ENCODE measurements around the gene HCN3.
"Not testable (repeated sequence)": the region's sequence is repeated elsewhere in the genome, so short reads cannot be mapped to it uniquely, and the experiment has no call there.

Gene HCN3

DNA sequence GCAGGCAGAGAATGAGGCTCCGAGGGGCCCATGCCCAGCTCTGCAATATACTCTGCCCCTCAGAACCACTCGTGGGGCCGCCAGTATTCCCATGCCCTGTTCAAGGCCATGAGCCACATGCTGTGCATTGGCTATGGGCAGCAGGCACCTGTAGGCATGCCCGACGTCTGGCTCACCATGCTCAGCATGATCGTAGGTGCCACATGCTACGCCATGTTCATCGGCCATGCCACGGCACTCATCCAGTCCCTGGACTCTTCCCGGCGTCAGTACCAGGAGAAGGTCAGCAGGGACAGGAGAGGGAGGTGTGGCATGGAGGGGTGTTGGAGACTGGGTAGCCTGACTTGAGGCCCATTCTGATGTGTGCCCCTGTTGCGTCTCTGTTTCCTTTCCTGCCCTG is 7.2 kb downstream of the HCN3 start:
- DNase-seq (ENCODE audit: low read depth) = no peak

DNA sequence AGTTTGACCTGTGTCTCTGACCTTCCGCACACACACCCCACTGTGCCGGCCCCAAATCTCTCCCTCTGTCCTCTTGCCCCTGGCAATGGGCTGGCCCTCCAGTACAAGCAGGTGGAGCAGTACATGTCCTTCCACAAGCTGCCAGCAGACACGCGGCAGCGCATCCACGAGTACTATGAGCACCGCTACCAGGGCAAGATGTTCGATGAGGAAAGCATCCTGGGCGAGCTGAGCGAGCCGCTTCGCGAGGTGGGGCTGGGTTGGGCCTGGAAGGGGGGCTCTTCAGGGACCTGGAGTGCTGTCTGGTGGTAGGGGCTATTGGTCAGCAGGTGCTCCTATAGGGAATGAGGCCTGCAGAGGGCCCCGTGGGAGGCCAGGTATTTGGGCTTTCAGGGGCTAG is 7.8 kb downstream of the HCN3 start:
- DNase-seq (ENCODE audit: low read depth) = no peak

DNA sequence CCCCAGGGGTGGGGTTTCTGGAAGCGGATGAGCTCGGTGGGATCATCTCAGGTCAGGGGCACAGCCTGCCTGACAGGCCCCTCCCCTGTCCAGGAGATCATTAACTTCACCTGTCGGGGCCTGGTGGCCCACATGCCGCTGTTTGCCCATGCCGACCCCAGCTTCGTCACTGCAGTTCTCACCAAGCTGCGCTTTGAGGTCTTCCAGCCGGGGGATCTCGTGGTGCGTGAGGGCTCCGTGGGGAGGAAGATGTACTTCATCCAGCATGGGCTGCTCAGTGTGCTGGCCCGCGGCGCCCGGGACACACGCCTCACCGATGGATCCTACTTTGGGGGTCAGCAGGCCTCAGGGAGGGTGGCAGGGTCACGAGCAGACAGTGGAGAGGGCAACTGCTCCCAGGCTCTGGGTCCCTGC is 8.4 kb downstream of the HCN3 start:
- DNase-seq (ENCODE audit: low read depth) = no peak

DNA sequence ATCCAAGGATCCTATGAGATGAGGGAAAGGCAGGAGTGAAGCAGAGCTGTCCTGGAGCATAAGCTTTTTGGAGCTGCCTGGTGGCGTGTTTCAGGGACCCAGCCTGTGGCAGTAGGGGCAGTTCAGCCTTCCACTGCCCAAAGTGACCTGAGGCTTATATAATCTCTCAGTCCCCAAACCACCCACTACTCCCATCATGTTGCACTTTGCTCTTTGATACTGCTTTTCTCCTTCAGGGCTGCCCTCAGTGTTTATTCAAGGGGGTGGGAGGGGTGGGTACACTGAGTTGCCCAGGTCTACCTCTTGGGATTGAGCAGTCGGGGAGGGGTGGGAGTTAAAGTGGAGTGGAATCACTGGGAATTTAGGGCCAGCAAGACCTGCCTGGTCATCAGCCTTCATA is 9.3 kb downstream of the HCN3 start:
- DNase-seq (ENCODE audit: low read depth) = no peak

DNA sequence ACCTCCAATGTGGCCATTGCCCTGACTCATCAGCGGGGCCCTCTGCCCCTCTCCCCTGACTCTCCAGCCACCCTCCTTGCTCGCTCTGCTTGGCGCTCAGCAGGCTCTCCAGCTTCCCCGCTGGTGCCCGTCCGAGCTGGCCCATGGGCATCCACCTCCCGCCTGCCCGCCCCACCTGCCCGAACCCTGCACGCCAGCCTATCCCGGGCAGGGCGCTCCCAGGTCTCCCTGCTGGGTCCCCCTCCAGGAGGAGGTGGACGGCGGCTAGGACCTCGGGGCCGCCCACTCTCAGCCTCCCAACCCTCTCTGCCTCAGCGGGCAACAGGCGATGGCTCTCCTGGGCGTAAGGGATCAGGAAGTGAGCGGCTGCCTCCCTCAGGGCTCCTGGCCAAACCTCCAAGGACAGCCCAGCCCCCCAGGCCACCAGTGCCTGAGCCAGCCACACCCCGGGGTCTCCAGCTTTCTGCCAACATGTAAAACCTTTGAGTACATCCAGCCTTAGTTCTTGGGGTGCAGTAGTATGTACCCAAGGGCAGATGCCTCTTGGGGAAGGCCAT is 10.8 kb downstream of the HCN3 start:
- DNase-seq (ENCODE audit: low read depth) = no peak

DNA sequence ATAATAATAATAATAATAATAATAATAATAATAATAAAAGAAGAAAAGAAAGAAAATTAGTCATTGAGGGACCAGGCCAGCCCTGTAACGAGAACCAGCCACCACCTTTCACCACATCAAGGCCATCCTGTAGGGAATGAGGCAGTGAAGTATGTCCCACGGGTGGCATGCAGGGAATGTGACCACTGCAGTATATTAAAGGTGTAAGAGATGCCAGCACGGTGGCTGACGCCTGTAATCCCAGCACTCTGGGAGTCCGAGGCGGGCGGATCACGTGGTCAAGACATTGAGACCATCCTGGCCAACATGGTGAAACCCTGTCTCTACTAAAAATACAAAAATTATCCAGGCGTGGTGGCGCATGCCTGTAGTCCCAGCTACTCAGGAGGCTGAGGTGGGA is 13.7 kb downstream of the HCN3 start:
- not testable (repeated sequence) for DNase-seq (ENCODE audit: low read depth)

DNA sequence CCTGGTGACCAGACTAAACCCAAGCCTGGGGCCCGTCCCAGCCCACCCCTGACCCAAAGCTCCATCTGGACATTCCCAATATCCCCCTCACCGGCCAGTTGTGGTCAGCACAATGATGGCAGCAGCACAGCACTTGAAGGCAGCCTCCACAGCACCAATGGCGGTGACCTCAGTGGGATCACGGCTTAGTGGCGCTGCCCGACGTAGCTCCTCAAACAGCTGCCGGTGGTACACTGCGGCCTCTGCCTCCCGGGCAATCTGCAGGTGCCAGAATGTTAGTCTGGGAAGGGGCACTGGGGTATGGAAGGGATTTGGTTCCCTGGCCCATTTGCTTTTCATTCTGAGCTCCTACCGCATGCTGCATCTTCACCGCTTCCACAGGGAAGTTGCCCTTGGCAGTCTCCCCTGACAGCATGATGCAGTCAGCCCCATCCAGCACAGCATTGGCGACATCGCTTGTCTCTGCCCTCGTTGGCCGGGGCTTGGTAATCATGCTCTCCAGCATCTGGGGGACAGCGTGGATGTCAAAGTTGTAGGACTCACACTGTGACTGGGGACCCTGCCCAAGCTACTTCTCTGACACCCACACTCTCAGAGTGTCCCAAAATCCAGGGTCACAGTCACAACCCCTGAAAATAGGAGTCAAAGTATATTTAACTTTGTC is 16.0 kb downstream of the HCN3 start:
- DNase-seq (ENCODE audit: low read depth) = no peak

DNA sequence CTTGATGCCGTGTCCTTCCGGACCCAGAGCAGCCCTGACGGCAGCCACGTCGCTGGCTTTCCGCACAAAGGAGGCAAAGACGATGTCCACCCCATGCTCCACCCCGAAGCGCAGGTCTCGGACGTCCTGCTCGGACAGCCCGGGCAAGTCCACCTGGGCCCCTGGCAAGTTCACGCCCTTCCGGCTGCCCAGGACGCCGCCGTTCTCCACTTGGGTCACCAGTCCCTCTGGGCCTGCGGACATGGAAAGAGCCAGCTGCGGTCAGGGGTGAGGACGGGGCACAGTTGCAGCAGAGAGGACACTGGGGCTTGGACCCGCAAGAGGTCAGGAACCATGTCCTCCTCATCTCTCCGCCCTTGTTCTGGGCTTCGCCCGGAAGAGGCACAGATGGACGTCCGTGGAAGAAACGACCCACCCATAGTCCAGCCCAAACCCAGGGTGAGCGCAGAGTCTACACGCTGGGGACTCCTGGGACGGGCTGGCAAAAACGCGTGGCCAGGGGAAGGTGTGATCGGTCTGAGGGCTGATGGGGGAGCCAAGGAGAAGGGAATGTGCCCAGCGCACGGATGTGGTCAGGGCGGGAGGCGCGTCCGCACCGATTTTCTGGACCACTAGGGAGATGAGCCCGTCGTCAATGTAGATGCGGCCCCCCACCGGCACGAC is 17.4 kb downstream of the HCN3 start:
- DNase-seq (ENCODE audit: low read depth) = no peak

DNA sequence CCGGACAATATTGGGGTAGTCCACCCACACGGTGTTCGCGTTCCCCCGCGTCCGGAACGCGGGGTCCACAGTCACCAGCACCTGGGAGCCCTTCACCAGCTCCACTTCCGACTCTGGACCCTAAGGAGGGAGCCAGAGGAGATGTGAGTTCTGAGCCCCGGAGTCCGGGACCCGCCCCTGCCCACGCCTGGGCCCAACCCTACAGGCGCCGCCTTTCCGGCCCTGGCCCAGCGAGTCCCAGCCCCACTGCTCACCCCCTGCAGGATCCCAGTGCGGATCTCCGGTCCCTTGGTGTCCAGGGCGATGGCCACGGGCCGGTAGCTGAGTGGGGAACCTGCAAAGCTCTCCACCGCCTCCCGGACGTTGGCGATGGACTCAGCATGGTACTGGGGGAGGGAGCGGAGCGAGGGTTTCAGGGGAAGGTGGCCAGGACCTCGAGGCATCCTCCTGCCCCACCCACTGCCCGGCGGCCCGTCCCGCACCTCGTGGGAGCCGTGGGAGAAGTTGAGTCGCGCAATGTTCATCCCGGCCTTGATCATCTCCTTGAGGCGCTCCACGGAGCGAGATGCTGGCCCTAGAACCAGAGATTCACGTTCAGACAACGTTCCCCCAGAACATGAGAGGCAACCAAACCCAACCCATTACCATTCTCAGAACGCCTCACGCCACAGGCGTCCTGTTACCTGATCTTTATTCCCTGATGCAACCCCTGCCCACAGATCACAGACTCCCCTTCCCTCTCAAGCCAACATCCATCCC is 18.1 kb downstream of the HCN3 start:
- no peak for DNase-seq (ENCODE audit: low read depth)

DNA sequence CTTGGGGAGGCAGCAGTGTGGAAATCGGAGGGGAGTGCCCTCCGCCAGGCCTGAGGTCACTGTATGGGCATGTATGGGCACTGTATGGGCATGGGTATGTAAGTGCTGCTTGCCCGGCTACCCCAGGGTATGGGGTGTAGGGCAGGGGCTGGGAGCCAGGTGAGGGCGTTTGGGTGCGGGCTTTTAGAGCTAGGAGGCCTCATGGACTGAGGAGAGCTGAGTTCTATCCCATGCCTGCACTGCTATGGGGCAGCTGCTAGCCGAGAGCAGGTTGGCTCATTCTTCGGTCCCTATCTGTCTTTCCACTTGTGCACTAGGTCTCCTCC is 18.6 kb downstream of the HCN3 start:
- no peak for DNase-seq (ENCODE audit: low read depth)

DNA sequence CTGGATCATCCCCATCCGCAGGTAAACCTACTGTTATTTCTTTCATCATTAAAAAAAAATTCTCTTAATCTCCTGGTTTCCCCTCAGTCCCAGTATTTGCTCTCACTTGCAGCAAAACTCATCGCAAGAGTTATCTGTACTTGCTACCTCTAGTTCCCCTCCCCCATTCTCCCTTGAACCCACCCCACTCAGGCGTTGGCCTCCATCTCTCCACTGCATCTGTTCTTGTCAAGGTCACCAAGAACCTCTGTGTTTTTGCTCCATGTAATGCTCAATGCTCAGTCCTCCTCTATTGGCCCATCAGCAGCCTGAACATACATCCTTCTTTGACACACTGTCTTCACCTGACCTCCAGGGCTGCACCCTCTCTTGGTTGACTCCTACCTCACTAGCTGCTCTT is 19.4 kb downstream of the HCN3 start:
- no peak for DNase-seq (ENCODE audit: low read depth)

DNA sequence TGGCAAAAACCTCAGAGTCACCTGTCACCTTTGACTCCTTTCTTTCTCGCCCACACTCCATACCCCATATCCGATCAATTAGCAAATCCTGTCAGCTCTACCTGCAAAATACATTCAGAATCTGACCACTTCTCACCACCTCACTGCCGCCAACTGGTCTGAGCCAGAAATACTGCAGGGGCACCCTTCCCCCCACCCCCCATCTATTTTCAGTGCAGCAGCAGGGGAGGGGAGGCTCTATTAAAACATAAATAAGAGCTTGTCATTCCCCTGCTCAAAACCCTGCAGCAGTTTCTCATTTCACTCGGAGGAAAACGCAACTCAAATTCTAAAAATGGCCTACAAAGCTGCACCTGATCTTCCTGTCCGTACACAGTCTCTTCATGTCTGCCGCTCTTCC is 20.1 kb downstream of the HCN3 start:
- no peak for DNase-seq (ENCODE audit: low read depth)

DNA sequence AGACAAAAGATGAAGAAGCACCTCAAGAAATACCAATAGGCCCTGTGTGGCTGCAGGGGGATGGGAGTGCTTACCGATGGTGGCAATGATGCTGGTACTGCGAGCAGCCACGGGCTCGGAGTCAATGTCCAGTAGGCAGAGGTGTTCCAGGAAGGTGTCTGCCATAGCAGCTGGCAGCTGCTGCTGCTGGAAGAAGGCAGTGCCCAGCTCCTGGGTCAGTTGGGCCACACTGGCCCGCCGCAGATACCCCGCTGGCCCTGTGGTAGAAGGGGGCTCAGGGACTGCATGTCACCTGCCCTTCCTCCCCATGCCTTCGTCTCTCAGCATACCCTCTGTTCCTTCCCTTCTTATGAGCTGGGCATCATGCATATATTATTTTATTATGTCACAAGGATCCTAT is 22.8 kb downstream of the HCN3 start:
- DNase-seq (ENCODE audit: low read depth) = no peak

DNA sequence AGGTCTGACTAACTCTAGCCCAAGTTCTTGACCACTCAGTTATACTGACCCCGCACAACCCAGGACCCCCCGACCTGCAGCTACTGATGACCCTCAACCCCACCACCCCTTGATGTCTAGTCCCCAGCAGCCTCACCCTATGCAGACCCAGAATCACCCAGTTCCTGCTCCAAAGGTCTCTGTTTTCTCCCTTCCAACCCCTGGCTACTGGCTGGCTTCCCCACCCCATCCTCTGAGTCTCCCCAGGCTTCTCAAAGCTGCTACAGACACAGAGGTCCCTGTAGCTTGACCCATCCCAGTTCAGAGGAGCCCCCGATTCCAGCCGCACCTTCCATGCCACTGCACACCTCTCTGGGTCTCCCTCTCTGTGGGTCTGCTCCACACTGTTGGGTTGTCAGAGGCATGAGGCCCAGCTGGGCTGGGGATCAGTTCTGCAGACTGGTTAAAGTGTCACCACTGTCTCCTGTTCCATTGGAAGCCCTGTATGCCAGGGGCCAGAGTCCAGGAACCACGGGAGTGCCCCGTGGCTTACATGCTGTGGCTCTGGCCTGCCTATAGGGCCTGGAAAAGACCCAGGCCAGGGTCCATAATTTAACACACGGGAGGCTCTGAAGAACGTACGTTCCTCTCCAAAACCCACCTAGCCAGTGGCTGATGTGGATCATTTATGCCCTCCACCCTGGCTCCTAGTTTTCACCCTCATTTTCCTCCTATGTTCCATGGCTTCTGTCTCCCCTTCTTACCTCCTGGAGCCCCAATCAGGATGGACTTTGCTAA is 23.5 kb downstream of the HCN3 start:
- no peak for DNase-seq (ENCODE audit: low read depth)

DNA sequence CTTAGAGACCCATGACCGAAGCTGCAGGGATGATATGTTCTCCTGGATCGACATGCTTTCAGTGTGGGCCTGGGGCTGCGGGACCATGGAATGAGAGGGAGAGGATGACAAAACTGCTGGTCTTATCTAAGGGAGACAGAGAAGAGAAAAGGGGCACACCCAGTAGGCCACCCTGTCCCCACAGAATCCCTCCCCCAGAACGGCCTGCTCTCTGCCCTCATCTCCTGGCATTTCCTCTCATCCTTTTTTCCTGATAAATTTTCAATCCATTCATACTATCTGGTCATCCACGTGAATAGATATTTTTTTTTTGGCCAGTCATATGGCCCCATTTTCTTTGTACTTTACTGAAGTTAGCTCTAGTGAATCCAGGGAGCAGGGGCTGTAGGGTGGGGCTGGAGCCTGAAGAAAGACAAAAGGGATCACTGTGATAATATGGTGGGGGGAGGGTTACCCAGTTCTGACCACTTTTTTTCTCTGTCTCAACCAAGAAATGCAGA is 24.1 kb downstream of the HCN3 start, which contains the start of gene PKLR:
TSS of gene PKLR (minus strand) at position 97 of the 500 bp plus-strand sequence. CDS start at position 54, 43 bp downstream.
- no peak for DNase-seq (ENCODE audit: low read depth)

DNA sequence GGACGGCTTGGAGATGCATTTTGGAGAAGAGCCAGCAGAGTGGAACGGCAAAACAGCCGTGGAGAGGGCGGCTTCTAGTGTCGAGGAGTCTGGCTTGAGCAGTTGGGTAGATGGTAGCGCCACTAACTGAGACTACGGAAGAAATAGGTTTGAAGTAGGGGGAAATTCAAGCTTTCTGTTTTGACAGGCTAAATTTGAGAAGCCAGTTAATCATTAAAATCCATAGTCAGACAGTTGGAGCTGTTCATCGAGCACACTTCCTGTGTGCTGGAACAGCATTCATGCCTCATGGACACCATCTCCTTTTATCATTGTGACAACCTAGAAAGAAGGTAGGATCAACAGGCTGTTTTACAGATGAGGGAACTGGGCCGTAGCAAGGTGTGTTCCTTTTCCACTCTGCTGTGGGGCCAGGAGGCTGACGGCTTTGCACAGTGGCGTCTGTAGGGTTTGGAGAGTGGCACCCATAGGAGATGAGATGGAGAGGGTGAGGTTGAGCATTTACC is 27.3 kb downstream of the HCN3 start:
- no peak for DNase-seq (ENCODE audit: low read depth)

DNA sequence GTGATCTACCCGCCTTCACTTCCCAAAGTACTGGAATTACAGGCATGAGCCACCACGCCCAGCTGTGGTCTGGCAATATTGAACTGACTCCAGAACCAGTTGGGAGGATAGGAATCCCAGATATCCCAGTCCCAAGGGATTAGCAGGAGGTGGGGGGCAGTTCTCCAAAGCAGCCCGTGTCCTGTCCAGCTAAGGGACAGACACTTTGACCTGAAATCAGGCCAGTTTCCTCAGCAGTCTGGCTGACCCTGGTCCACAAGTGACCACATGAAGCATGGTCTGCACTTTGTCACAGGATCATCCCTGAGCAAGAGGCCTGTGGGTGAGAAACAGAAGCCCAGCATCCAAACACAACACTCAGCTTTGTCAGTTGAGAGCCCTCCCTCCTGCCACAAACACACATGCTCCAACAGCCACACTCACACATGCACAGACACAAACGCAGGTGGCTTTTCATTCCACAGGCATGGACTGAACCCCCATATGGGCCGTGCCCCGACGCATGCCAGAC is 28.7 kb downstream of the HCN3 start:
- DNase-seq (ENCODE audit: low read depth) = no peak

DNA sequence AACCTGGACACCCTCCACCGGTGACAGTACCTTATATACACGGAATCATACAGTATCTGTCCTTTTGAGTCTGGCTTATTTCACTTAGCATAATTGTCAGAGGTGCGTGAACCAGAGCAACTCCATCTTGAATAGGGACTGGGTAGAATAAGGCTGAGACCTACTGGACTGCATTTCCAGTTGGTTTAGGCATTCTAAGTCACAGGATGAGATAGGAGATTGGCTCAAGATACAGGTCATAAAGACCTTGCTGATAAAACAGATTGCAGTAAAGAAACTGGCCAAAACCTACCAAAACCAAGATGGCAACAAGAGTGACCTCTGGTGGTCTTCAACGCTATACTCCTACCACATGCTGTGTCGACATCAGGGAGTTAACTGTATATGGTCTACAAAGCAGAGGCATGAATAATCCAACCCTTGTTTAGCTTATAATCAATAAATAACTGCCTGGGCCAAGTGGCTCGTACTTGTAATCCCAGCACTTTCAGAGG is 30.0 kb downstream of the HCN3 start:
- peak; percentile 34 for DNase-seq (ENCODE audit: low read depth)

DNA sequence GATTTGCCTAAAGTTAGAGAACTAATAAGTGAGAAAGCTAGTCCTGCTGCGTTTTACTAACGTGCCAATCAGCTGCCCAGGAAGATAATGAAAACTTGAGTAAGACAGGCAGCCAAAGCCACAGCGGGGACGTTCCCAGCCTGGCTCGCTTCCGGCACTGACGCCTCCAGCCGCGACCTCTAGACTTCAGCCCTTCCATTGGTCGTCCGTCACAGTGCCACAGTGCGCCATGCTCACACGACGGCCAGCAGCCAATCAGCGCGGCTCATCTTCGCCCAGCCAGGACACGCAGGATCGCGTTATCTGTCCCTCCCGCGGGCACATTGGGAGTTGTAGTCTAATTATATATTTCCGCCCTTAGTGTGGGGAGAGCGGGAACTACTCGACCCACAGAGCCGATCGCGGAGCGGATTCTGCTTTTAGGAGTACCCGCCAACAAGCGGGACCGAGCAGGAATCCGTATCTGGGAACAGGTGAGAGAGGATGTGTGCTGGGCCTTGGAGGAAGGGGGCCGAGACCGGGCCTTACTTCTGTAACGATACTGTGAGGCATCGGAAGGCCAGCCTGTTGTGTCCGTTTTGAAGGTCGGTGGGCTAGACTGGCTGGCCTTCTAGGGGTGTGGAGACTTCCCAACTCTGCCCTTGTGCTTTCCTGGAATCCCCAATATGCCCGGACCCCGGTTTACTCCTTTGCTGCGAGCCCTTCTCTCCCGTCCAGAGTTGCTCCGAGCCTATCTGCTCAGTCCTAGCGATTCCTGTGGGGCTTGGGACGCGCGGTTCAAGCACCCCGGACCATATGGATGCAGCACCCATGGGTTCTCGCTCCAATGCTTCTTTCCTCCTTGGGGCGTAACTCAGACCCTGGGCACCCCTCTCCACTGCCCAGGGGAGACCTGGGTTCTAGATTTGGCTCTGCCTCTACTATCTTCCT is 31.5 kb downstream of the HCN3 start, which contains the start of gene FDPS:
TSS of gene FDPS (plus strand) at position 374 of the 930 bp plus-strand sequence. CDS start 924 bp downstream, outside the sequence.
- DNase-seq (ENCODE audit: low read depth) = peak; percentile 99

DNA sequence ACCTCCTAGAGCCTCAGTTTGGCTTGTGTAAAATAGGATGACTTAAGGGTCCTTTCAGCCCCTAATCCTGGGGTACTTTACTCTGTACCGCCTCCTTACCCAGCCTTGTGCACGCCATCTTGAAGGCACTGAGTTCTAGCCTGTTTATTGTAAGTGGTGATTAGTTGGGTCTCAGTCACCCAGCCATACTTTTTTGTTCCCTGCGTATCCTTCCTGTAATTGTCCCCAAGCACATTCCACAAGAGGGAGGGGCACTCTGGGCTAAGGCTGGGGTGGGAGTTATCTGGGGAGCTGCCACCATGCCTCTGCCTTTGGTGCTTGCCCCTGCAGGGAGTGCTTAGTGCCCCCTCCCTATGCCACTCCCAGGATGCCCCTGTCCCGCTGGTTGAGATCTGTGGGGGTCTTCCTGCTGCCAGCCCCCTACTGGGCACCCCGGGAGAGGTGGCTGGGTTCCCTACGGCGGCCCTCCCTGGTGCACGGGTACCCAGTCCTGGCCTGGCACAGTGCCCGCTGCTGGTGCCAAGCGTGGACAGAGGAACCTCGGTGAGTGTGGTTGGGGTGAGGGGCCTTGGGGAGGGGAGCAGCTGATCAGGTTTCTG is 32.3 kb downstream of the HCN3 start:
- peak; percentile 10 for DNase-seq (ENCODE audit: low read depth)

All from fibroblast of gingiva (primary cell).